ENCODE results near the gene MRPL3.

DNA sequence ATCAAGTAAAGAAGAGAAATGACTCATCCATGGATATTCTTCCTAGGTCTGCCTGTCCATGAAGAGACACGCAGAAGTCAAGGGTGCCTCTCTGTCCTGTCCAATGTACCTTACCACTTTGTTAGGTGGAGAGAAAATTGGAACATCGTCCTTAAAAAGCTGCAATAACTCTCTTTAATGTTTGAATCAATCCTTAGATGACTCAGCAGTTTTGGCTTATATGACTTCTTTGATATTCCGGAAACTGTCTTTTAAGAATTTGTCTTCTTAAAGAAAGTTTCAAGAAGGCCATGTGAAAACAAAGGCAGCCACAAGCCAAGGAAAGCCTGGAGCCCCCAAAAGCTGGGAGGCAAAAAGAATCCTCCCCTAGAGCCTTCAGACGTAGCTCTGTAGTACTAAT lies 49.2 kb downstream of the MRPL3 start:
- TF ChIP-seq POLR2A (IDR thresholded peaks at IDR 0.05; ENCODE audit: low read length) (no peak), SMC3 (IDR thresholded peaks at IDR 0.05) (no peak), JUNB (IDR thresholded peaks at IDR 0.05) (no peak)
- TF ChIP-seq, protein P1, sequence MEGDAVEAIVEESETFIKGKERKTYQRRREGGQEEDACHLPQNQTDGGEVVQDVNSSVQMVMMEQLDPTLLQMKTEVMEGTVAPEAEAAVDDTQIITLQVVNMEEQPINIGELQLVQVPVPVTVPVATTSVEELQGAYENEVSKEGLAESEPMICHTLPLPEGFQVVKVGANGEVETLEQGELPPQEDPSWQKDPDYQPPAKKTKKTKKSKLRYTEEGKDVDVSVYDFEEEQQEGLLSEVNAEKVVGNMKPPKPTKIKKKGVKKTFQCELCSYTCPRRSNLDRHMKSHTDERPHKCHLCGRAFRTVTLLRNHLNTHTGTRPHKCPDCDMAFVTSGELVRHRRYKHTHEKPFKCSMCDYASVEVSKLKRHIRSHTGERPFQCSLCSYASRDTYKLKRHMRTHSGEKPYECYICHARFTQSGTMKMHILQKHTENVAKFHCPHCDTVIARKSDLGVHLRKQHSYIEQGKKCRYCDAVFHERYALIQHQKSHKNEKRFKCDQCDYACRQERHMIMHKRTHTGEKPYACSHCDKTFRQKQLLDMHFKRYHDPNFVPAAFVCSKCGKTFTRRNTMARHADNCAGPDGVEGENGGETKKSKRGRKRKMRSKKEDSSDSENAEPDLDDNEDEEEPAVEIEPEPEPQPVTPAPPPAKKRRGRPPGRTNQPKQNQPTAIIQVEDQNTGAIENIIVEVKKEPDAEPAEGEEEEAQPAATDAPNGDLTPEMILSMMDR (IDR thresholded peaks at IDR 0.05): no peak
- TF ChIP-seq, protein P2, sequence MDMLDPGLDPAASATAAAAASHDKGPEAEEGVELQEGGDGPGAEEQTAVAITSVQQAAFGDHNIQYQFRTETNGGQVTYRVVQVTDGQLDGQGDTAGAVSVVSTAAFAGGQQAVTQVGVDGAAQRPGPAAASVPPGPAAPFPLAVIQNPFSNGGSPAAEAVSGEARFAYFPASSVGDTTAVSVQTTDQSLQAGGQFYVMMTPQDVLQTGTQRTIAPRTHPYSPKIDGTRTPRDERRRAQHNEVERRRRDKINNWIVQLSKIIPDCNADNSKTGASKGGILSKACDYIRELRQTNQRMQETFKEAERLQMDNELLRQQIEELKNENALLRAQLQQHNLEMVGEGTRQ (IDR thresholded peaks at IDR 0.05): no peak
- TF ChIP-seq, protein P3, sequence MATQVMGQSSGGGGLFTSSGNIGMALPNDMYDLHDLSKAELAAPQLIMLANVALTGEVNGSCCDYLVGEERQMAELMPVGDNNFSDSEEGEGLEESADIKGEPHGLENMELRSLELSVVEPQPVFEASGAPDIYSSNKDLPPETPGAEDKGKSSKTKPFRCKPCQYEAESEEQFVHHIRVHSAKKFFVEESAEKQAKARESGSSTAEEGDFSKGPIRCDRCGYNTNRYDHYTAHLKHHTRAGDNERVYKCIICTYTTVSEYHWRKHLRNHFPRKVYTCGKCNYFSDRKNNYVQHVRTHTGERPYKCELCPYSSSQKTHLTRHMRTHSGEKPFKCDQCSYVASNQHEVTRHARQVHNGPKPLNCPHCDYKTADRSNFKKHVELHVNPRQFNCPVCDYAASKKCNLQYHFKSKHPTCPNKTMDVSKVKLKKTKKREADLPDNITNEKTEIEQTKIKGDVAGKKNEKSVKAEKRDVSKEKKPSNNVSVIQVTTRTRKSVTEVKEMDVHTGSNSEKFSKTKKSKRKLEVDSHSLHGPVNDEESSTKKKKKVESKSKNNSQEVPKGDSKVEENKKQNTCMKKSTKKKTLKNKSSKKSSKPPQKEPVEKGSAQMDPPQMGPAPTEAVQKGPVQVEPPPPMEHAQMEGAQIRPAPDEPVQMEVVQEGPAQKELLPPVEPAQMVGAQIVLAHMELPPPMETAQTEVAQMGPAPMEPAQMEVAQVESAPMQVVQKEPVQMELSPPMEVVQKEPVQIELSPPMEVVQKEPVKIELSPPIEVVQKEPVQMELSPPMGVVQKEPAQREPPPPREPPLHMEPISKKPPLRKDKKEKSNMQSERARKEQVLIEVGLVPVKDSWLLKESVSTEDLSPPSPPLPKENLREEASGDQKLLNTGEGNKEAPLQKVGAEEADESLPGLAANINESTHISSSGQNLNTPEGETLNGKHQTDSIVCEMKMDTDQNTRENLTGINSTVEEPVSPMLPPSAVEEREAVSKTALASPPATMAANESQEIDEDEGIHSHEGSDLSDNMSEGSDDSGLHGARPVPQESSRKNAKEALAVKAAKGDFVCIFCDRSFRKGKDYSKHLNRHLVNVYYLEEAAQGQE (IDR thresholded peaks at IDR 0.05): no peak

Data from A549 (cell line).